ENCODE measurements around the gene MDFI. TPM values are rescaled to one million over a fixed set of nuclear protein-coding genes. Genes with fewer than 3 reads are reported as not detected.

The MDFI gene
- total RNA-seq, 1 donor: 0.09 TPM

- TF ChIP-seq CTCF (IDR thresholded peaks at IDR 0.05; ENCODE audit: insufficient read depth, low read length): peak; percentile 92
- peak overlapping the region; percentile 42 for H3K4me3 ChIP-seq (ENCODE audit: low read depth, low read length)
- DNase-seq (ENCODE audit: low read depth): peak; percentile 67
These were observed 45.4 kb downstream of the MDFI start for GRCh38 chr6:41683523-41684310.

- DNase-seq (ENCODE audit: low read depth): no peak
- no peak overlapping the region for H3K4me3 ChIP-seq (ENCODE audit: low read depth, low read length)
- no peak for TF ChIP-seq CTCF (IDR thresholded peaks at IDR 0.05; ENCODE audit: insufficient read depth, low read length)
These were observed 46.3 kb downstream of the MDFI start for GRCh38 chr6:41684311-41685180.

GRCh38 chr6:41685641-41686380, 47.5 kb downstream of the MDFI start:
- no peak for DNase-seq (ENCODE audit: low read depth)
- no peak for TF ChIP-seq CTCF (IDR thresholded peaks at IDR 0.05; ENCODE audit: insufficient read depth, low read length)
- no peak overlapping the region for H3K4me3 ChIP-seq (ENCODE audit: low read depth, low read length)

- DNase-seq (ENCODE audit: low read depth): no peak
- H3K4me3 ChIP-seq (ENCODE audit: low read depth, low read length): no peak overlapping the region
- TF ChIP-seq CTCF (IDR thresholded peaks at IDR 0.05; ENCODE audit: insufficient read depth, low read length): no peak
These were observed 49.4 kb downstream of the MDFI start for GRCh38 chr6:41687501-41688175.

GRCh38 chr6:41688256-41688965, 50.1 kb downstream of the MDFI start:
- no peak overlapping the region for H3K4me3 ChIP-seq (ENCODE audit: low read depth, low read length)
- no peak for DNase-seq (ENCODE audit: low read depth)
- no peak for TF ChIP-seq CTCF (IDR thresholded peaks at IDR 0.05; ENCODE audit: insufficient read depth, low read length)

Data from fibroblast of the aortic adventitia (primary cell).